ENCODE measurements around the gene DUS4L. TPM values are rescaled to one million over a fixed set of nuclear protein-coding genes. Genes with fewer than 3 reads are reported as not detected.

Gene DUS4L
- total RNA-seq, 2 experiments from 2014 or later, result 9.3 to 10.2 TPM

DNA sequence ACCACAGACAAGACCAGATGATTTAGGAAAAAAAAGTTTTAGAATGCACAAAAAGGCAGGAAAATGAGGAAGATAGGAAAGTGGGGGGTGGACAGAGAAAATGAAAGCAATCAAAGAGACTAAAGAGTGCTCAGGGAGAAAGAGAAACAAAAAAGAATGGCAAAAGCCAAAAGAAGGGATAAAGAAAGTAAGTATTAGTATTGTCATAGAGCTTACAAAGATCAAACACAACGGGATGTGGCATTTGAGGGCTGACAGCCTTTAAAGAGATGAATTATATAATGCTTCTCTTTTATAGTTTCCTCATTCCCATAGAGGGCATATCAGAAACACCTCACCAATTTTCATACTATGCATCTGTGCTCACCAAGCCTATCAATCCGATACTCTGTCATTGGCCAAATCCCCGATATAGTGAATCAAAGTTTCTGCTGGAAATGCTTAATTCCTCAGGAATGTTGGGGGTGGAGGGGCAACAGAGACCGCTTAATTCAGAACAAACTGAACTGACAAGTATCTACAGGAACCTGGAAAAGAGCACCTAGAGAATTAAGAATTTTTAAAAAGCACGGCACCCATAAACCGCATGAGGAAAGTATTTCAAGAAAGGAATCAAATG is 2.8 kb upstream of the DUS4L start:
- H3K4me1 Mint-ChIP-seq, result peaks cover 69% of the 10 kb centered on the region
- CTCF ChIA-PET, result interaction anchor here (1.3 to 1.4 kb wide), 2 partner anchors 101 to 116 kb away, joined by 3 to 4 read pairs; no protein-coding TSS in a partner anchor
- ATAC-seq, result peak; percentile 50
- H3K9me3 Mint-ChIP-seq (ENCODE audit: low read depth), result no peaks in the 10 kb centered on the region
- H3K4me3 Mint-ChIP-seq, result peak overlapping the region; percentile 71
- H3K27me3 Mint-ChIP-seq, result no peaks in the 10 kb centered on the region
- H3K27ac Mint-ChIP-seq, result peak overlapping the region; percentile 90
- H3K36me3 Mint-ChIP-seq, result peaks cover 15% of the 10 kb centered on the region
- peak; percentile 69 for DNase-seq

DNA sequence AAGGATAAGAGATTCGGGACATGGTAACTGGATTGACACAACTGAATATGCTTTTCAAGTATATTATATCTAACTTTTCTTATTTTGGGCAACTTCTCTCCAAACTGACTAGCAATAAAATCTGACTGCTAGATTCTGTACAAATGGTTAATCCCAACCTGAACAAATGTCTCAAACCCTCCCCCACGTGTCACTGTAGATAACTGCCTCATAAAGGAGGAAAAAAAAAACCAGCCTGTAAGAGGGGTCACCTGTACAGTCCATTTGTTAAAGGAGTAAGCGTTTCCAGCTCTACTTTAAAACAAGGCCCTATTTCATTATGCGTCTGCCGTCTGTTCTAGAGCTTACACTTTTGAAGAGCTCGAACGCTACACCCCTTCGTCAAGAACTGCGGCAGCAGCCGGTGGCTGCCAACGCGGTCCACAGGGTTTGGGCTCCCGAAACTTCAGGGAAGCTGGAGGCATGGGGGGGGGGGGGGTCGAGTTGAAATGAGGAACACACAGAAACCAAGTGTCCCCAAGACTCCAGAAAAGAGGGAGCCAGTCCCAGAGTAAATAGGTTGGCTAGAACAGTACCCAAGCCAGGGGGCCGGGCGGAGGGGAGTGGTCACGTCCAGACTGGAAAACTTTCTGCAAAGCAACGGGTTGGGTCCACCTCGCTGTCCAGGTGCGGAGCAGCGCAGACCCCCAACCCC is 543 bp upstream of the DUS4L start:
- CTCF ChIA-PET, result interaction anchor here (1.0 to 2.4 kb wide), 6 partner anchors 10 to 180 kb away, joined by 3 to 12 read pairs (median 3); partner anchors contain the start of gene CBLL1
- ATAC-seq, result peak; percentile 54
- no peak for DNase-seq
- peak overlapping the region; percentile 79 for H3K4me3 Mint-ChIP-seq
- no peaks in the 10 kb centered on the region for H3K9me3 Mint-ChIP-seq (ENCODE audit: low read depth)
- H3K27me3 Mint-ChIP-seq, result no peaks in the 10 kb centered on the region
- peak overlapping the region; percentile 91 for H3K27ac Mint-ChIP-seq
- H3K4me1 Mint-ChIP-seq, result peaks cover 61% of the 10 kb centered on the region
- H3K36me3 Mint-ChIP-seq, result peaks cover 12% of the 10 kb centered on the region

DNA sequence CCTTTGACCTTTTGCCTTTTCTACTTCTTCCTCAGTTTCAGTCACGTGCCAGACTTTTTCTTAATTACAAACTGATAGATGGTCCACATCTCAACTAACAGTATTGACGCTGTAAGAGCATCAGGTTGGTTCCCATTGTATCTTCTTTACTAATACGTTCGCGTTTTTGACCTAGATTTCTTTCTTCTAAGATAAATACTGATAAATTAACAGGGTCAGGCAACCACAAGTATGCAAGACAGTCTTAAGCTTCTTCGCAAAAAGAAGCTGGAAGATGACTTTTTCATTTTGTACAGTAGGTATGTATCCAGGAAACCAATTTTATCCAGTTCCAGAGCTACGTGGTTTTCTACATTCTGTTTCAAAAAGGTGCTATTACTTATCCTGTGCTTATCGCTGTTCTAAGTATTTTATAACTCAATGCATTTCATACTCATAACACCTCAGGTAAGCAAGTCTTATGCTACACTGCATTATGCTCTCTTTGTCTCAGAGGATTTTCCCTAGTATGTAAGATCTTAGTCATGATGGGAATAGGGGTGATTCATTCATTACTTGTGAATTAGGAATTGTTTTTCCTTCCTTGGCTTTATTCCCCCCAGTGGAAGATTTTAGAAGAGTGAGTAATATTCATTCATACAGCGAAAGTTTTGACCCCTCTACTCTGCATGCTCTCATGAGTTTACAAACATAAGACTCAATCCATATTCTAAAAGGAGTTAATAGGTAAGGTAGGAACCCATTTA is 955 bp downstream of the DUS4L start:
- Mint-ChIP-seq H3K4me1 (peaks cover 58% of the 10 kb centered on the region), H3K36me3 (peaks cover 19% of the 10 kb centered on the region), H3K27me3 (no peaks in the 10 kb centered on the region), H3K9me3 (ENCODE audit: low read depth) (no peaks in the 10 kb centered on the region), H3K27ac (peak overlapping the region; percentile 91), H3K4me3 (peak overlapping the region; percentile 79)
- DNase-seq, result no peak
- no peak for ATAC-seq
- CTCF ChIA-PET, result interaction anchor here (1.0 to 2.4 kb wide), 4 partner anchors 11 to 180 kb away, joined by 3 to 12 read pairs (median 5); no protein-coding TSS in a partner anchor

DNA sequence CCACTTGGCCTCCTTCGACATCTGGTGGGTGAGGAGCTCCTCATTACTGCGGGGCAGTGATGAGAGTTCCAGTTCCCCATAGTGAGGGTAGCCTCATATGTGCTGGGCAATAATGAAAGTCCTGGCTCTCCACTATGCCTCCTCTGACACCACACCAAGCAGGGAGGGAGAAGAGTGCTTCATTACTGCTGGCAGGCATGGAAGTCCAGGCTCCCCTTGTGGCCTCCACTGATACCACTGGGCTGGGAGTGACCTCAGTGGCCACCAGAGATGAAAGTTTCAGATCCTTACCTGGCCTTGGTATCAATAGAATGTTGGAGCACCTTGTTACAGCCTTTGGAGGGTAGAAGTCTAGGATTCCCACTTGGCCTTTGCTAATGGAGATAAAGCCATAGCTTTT is 6.5 kb downstream of the DUS4L start:
- H3K27ac Mint-ChIP-seq, result no peak overlapping the region
- H3K4me3 Mint-ChIP-seq, result no peak overlapping the region
- CTCF ChIA-PET, result no interaction called here
- peaks cover 14% of the 10 kb centered on the region for H3K4me1 Mint-ChIP-seq
- peaks cover 26% of the 10 kb centered on the region for H3K36me3 Mint-ChIP-seq
- no peak for ATAC-seq
- no peaks in the 10 kb centered on the region for H3K9me3 Mint-ChIP-seq (ENCODE audit: low read depth)
- DNase-seq, result no peak
- H3K27me3 Mint-ChIP-seq, result no peaks in the 10 kb centered on the region

DNA sequence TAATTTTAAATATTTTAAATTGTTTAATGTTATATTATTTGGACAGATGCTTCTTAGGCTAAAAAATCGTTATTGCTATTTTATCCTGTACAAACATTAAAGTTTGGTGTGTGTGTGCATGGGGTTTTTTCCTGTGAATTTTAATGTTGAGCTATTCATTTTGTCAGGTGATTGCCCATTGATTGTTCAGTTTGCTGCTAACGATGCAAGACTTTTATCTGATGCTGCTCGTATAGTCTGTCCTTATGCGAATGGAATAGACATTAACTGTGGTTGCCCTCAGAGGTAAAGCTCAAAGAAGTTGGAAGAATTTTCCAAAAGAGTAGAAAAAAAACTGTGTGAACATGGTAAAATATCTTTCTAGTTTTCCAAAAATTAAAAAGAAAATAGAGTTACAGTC is 9.8 kb downstream of the DUS4L start:
- DNase-seq, result no peak
- ATAC-seq, result no peak
- Mint-ChIP-seq H3K27ac (no peak overlapping the region), H3K9me3 (ENCODE audit: low read depth) (no peaks in the 10 kb centered on the region), H3K27me3 (no peaks in the 10 kb centered on the region), H3K4me1 (peaks cover 9% of the 10 kb centered on the region), H3K36me3 (peaks cover 24% of the 10 kb centered on the region), H3K4me3 (no peak overlapping the region)
- CTCF ChIA-PET, result interaction anchor here (1.3 kb wide), 1 partner anchor 10 kb away, joined by 3 read pairs; the partner anchor contains the start of genes COG5 and DUS4L

DNA sequence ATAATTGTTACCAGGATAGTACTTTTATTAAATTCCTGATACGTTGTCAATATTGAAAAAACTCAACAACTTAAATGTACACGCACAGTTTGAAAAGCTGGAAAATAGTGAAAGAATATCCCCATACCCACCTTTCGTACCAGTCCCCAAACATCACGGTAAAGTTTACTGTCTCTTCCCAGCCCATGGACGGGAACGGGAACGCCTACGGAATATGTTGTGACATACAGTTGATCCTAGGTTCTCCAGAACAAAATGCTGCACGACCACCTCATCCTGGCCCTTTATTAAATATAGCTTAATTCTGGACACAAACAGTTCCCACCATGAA is 15.7 kb downstream of the DUS4L start:
- H3K9me3 Mint-ChIP-seq (ENCODE audit: low read depth), result no peaks in the 10 kb centered on the region
- H3K27ac Mint-ChIP-seq, result peak overlapping the region; percentile 93
- DNase-seq, result no peak
- ATAC-seq, result no peak
- H3K4me1 Mint-ChIP-seq, result peaks cover 32% of the 10 kb centered on the region
- CTCF ChIA-PET, result interaction anchor here (0.9 to 1.0 kb wide), 2 partner anchors 16 to 80 kb away, joined by 3 read pairs; partner anchors contain the start of genes COG5 and DUS4L
- peaks cover 17% of the 10 kb centered on the region for H3K36me3 Mint-ChIP-seq
- no peaks in the 10 kb centered on the region for H3K27me3 Mint-ChIP-seq
- H3K4me3 Mint-ChIP-seq, result peak overlapping the region; percentile 90

DNA sequence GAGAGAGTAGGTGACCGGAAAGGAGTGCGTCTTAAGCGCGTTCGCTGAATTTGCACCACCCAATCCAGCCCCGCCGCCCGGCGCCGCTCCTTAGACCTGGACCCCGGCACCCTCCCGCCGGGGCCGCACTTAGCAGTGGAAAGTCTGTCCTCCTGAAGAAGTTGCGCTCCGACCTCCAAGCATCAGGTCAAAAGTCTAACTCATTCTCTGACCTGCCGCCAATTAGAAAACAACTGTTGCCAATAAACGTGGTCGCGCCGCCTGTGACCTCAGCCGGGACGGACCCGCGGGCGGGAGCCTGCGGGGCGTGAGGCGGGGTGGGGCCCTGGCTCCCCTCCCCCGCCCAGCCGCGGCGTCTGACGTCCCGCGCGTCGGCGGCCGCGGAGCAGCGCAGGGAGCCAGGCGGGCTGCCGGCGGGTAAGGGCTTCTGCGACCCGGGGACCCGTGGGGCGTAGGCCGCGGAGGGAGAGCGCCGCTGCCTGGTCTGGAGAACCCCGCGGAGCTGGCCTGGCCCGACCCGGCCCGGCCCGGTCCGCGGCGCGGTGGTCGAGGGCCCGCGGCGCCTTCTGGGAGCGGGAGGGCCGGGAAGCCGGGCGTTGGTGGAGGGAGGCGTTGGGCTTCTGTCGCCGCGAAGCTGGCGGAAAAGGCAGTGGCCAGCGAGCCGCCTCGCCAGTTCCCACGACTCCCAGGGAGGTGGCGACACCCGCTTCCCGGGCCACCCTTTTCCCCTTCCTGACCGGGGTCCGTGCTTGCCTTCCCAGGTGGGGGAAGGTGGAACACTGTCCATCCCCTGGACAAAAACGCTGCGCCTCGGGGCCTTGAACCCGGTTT is 16.3 kb downstream of the DUS4L start, which contains the start of gene BCAP29:
BCAP29 (plus strand) TSS at position 362 of the 831 bp plus-strand sequence. CDS start 527 bp downstream, outside the sequence.
- peak; percentile 80 for DNase-seq
- CTCF ChIA-PET, result interaction anchor here (0.9 to 1.0 kb wide), 2 partner anchors 16 to 79 kb away, joined by 3 read pairs; partner anchors contain the start of genes COG5 and DUS4L
- Mint-ChIP-seq H3K4me3 (peak within 1 kb of the TSS; percentile 90), H3K9me3 (ENCODE audit: low read depth) (no peaks in the 10 kb centered on the region), H3K27me3 (no peaks in the 10 kb centered on the region), H3K4me1 (peaks cover 32% of the 10 kb centered on the region), H3K27ac (peak within 1 kb of the TSS; percentile 93), H3K36me3 (peaks cover 20% of the 10 kb centered on the region)
- ATAC-seq, result peak; percentile 96

DNA sequence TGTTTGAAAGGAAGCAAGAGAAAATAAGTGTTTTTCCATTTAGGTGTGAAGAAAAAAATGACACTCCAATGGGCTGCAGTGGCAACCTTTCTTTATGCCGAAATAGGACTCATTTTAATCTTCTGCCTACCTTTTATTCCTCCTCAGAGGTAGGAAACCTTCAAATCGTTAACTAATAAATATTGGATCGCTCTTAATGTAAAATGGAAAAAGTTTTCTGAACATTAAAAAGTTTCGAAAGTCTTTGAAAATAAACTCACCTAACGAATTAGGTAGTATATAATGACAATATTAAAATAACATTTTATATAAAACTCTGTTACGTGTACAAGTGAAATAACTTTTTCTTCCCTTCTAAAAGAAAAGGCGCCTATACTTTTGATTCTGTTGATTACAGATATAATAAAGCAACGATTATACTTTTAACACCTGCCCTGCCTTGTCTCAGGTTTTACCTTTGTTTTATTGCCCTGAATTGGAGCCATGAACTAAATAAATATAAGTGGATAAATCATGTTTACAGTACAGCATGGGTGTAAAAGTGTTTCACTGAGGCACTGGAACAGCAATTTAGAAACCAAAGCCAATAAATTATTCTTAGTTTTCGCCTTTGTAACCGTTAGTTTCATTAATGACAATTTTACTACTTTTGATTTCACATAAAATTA is 17.1 kb downstream of the DUS4L start:
- DNase-seq (no peak), ATAC-seq (no peak)
- no peaks in the 10 kb centered on the region for H3K27me3 Mint-ChIP-seq
- peak overlapping the region; percentile 75 for H3K27ac Mint-ChIP-seq
- no peaks in the 10 kb centered on the region for H3K9me3 Mint-ChIP-seq (ENCODE audit: low read depth)
- peaks cover 32% of the 10 kb centered on the region for H3K4me1 Mint-ChIP-seq
- peaks cover 25% of the 10 kb centered on the region for H3K36me3 Mint-ChIP-seq
- peak overlapping the region; percentile 90 for H3K4me3 Mint-ChIP-seq
- CTCF ChIA-PET, result interaction anchor here (1.1 to 1.9 kb wide), 2 partner anchors 81 to 118 kb away, joined by 3 to 5 read pairs; no protein-coding TSS in a partner anchor

DNA sequence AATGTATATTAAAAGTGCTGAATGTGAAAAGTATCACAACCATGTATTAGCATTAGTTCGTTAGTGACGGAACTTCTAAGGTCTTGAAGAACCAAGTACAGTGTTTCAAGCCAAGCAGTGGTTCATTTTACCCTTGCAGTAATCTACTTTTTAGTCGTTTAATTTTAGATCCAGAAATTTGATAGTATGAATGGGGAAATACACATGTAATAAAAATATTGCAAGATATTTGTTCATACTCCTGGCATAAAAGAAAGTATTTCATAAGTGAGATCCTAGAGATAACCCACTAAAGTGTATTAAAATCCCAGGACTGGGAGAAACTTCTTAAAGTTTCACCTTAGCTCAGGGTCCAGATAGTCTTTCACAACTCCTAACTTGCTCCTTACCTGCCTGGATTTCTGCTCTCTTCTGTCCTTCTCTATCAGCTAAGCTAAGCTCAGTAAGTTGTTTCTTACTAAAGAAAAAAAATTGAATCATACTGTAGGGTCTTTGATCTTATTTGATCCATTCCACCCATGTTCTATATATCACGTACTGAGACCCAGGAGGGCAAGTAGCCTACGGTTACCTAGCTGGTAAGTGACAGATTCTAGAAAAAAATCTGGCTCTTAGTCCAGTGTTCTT is 17.7 kb downstream of the DUS4L start:
- Mint-ChIP-seq H3K4me3 (peak overlapping the region; percentile 90), H3K36me3 (peaks cover 29% of the 10 kb centered on the region), H3K4me1 (peaks cover 32% of the 10 kb centered on the region), H3K27me3 (no peaks in the 10 kb centered on the region), H3K27ac (peak overlapping the region; percentile 56), H3K9me3 (ENCODE audit: low read depth) (no peaks in the 10 kb centered on the region)
- CTCF ChIA-PET, result interaction anchor here (1.1 to 1.9 kb wide), 2 partner anchors 80 to 119 kb away, joined by 3 to 5 read pairs; no protein-coding TSS in a partner anchor
- no peak for ATAC-seq
- no peak for DNase-seq

DNA sequence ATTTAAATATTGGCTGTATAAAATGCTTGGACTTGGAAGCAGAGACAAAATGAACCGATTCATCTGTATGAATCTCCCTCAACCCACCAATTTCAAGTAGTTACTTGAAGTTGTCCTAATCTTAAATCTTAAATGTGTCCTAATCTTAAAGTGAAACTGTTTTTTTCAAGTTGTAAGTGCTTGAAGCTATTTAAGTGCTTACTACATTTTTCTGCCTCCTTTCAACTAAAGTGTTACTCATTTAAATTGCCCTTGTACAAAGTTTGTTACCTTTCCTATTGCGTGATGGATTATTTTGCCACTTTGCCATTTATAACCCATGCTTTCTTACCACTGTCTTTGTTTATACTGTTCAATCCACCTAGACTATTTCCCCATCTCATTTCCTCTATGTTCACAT is 19.1 kb downstream of the DUS4L start:
- CTCF ChIA-PET, result interaction anchor here (1.9 kb wide), 1 partner anchor 79 kb away, joined by 5 read pairs; no protein-coding TSS in a partner anchor
- Mint-ChIP-seq H3K36me3 (peaks cover 30% of the 10 kb centered on the region), H3K9me3 (ENCODE audit: low read depth) (no peaks in the 10 kb centered on the region), H3K4me3 (no peak overlapping the region), H3K4me1 (peaks cover 29% of the 10 kb centered on the region), H3K27ac (peak overlapping the region; percentile 2), H3K27me3 (no peaks in the 10 kb centered on the region)
- no peak for DNase-seq
- ATAC-seq, result no peak

DNA sequence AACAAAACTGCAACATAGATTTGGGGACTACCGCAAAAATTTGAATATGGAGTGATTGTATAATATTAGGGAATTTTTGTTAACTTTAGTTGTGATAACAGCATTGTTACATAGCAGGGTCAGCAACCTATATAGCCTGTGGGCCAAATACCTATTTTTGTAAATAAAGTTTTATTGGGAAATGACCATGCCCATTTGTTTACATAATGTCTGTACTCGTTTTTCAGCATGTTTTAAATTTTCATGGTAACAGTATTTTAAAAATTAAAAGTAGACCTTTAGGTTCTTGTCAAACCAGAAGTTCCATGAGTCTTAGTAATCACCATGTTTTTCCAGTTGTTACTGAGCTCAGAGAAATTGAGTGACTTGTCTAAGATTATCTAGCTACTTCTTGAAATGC is 20.9 kb downstream of the DUS4L start:
- Mint-ChIP-seq H3K27me3 (no peaks in the 10 kb centered on the region), H3K36me3 (peaks cover 38% of the 10 kb centered on the region), H3K4me1 (peaks cover 23% of the 10 kb centered on the region), H3K9me3 (ENCODE audit: low read depth) (no peaks in the 10 kb centered on the region), H3K27ac (no peak overlapping the region), H3K4me3 (no peak overlapping the region)
- DNase-seq (no peak), ATAC-seq (no peak)
- CTCF ChIA-PET, result interaction anchor here (1.1 kb wide), 1 partner anchor 84 kb away, joined by 3 read pairs; no protein-coding TSS in a partner anchor

Data from activated CD8-positive, alpha-beta memory T cell treated with anti-CD3 and anti-CD28 coated beads, Interleukin-2, amount 10 ng/mL, durations not matched to agents 7 days and 5 days (primary cell).